Frontal cortex (tissue), 4 donors: Measurements from ENCODE around the gene ACAD11. TPM values are rescaled to one million over a fixed set of nuclear protein-coding genes. Genes with fewer than 3 reads are reported as not detected.
"Not testable (repeated sequence)": the region's sequence is repeated elsewhere in the genome, so short reads cannot be mapped to it uniquely, and the experiment has no call there.

Experiments used
- DNase-seq, 2 donors: peaks; one replicate each; pipeline ENCODE4 v3.0.0; 2012; ENCODE audit warnings: low spot score in 2 of 2
- FAIRE-seq: peaks from 2 replicates; lab custom pipeline; 2012; peaks lifted over from hg19 to GRCh38; lab: Jason Lieb, UNC
- total RNA-seq: library from RNA; depleted of rRNA; stranded (reverse); fragments of >200 nt; gene quantifications from one replicate; pipeline ENCODE4 v1.2.3, GENCODE V29; 2014
- donor health status: control.
- donor health status: control.
- donor health status: control.

Gene ACAD11
- total RNA-seq, 1 donor from 2014 or later, result 37.9 TPM

- FAIRE-seq (no peak), DNase-seq (no peak)
Observed at GRCh38 chr3:132563420-132564069, 96.1 kb downstream of the ACAD11 start.

- DNase-seq (no peak), FAIRE-seq (no peak)
Observed at GRCh38 chr3:132561003-132561402, 98.6 kb downstream of the ACAD11 start.

GRCh38 chr3:132556508-132557159, 103.0 kb downstream of the ACAD11 start:
- no peak for FAIRE-seq
- DNase-seq, result no peak

- not testable (repeated sequence) for DNase-seq, FAIRE-seq
Observed at GRCh38 chr3:132556036-132556386, 103.6 kb downstream of the ACAD11 start.

GRCh38 chr3:132555306-132556035, 104.1 kb downstream of the ACAD11 start:
- FAIRE-seq, result no peak
- DNase-seq, result no peak

- no peak for FAIRE-seq
- no peak for DNase-seq
Observed at GRCh38 chr3:132554437-132554836, 105.2 kb downstream of the ACAD11 start.

GRCh38 chr3:132553826-132554225, 105.8 kb downstream of the ACAD11 start:
- FAIRE-seq (no peak), DNase-seq (no peak)

- DNase-seq (no peak), FAIRE-seq (no peak)
Observed at GRCh38 chr3:132550579-132551305, 108.9 kb downstream of the ACAD11 start.

GRCh38 chr3:132549890-132550578, 109.6 kb downstream of the ACAD11 start:
- DNase-seq, result no peak
- no peak for FAIRE-seq

- DNase-seq (no peak), FAIRE-seq (no peak)
Observed at GRCh38 chr3:132549169-132549568, 110.4 kb downstream of the ACAD11 start.

GRCh38 chr3:132545471-132545870, 114.1 kb downstream of the ACAD11 start:
- no peak for FAIRE-seq
- no peak for DNase-seq

GRCh38 chr3:132544130-132544529, 115.5 kb downstream of the ACAD11 start:
- DNase-seq (no peak), FAIRE-seq (no peak)

GRCh38 chr3:132543011-132543739, 116.4 kb downstream of the ACAD11 start:
- DNase-seq, result no peak
- no peak for FAIRE-seq

GRCh38 chr3:132542577-132542976, 117.0 kb downstream of the ACAD11 start:
- FAIRE-seq, result no peak
- DNase-seq, result no peak

- DNase-seq (no peak), FAIRE-seq (no peak)
Observed at GRCh38 chr3:132539681-132540080, 119.9 kb downstream of the ACAD11 start.

GRCh38 chr3:132538072-132538471, 121.5 kb downstream of the ACAD11 start:
- DNase-seq (no peak), FAIRE-seq (no peak)

GRCh38 chr3:132537297-132537696, 122.3 kb downstream of the ACAD11 start:
- FAIRE-seq (no peak), DNase-seq (no peak)

- no peak for FAIRE-seq
Observed at GRCh38 chr3:132536442-132537153, 123.0 kb downstream of the ACAD11 start.

More at GRCh38 chr3:132536442-132537153, 123.0 kb downstream of the ACAD11 start:
- no peak for DNase-seq
